K562 (cell line): ENCODE measurements around the gene AP1M2. TPM values are rescaled to one million over a fixed set of nuclear protein-coding genes. Genes with fewer than 3 reads are reported as not detected.
A peak's percentile ranks its signal among the peaks of the same experiment; 100 is the strongest.

Experiments
- GABPA ChIP-seq: fragments of 200-800 bp; sonication (Bioruptor generic); conservative IDR thresholded peaks from 2 replicates; pipeline ENCODE4 v1.6.1; 2016; ENCODE audit warnings: low read depth, missing genetic modification characterization, missing compliant biosample characterization
- GTF2F1 ChIP-seq: IDR thresholded peaks from 2 replicates; pipeline ENCODE4 v1.6.1; 2011; ENCODE audit warnings: low read depth, low read length, improper control_type of control experiment
- HNRNPLL ChIP-seq: fragments of 200-400 bp; formaldehyde crosslinking; IDR thresholded peaks from 2 replicates; pipeline ENCODE4 v1.6.1; 2017; ENCODE audit warnings: low read length, low read depth, mild to moderate bottlenecking; ENCODE audit not compliant: poor library complexity, severe bottlenecking
- MAZ ChIP-seq, 2 experiments: fragments of 450-650 bp in 1 of 2; sonication (generic) in 1 of 2; formaldehyde crosslinking; IDR thresholded peaks in 1 of 2; conservative IDR thresholded peaks in 1 of 2; 2 replicates each; pipeline versions ENCODE4 v1.4.0 to v1.5.0; 2020; ENCODE audit warnings: mild to moderate bottlenecking in 1 of 2, missing genetic modification reagents in 1 of 2
- MEF2D ChIP-seq: conservative IDR thresholded peaks from 2 replicates; pipeline ENCODE4 v1.6.1; 2016; ENCODE audit warnings: low read depth, missing genetic modification characterization, missing compliant biosample characterization
- NCOA1 ChIP-seq: fragments of 450-650 bp; IDR thresholded peaks from 2 replicates; pipeline ENCODE4 v1.6.1; 2016; ENCODE audit warnings: low read depth
- NEUROD1 ChIP-seq: fragments of 150-350 bp; IDR thresholded peaks from 2 replicates; pipeline ENCODE4 v1.6.1; 2014; ENCODE audit warnings: borderline replicate concordance, low read length, low read depth; ENCODE audit not compliant: partially characterized antibody
- NONO ChIP-seq, 2 experiments: fragments of 200-400 bp in 1 of 2; fragments of 450-650 bp in 1 of 2; formaldehyde crosslinking in 1 of 2; IDR thresholded peaks; 2 replicates each; pipeline ENCODE4 v1.6.1; 2017; ENCODE audit warnings: low read depth in 2 of 2, mild to moderate bottlenecking in 2 of 2, moderate library complexity in 2 of 2, low read length in 1 of 2
- POLR2G ChIP-seq: fragments of 200-400 bp; formaldehyde crosslinking; IDR thresholded peaks from 2 replicates; pipeline ENCODE4 v1.6.1; 2017; ENCODE audit warnings: low read depth, mild to moderate bottlenecking, antibody characterized with exemption, low read length, moderate library complexity
- RBM39 ChIP-seq: fragments of 200-400 bp; formaldehyde crosslinking; optimal IDR thresholded peaks from 2 replicates; pipeline ENCODE3; 2018; ENCODE audit warnings: low read depth, low read length
- RFX7 ChIP-seq: fragments of 250-450 bp; sonication (Bioruptor Pico); IDR thresholded peaks from 2 replicates; pipeline ENCODE4 v1.5.1; 2021; ENCODE audit warnings: mild to moderate bottlenecking
- TAL1 ChIP-seq: fragments of 450-650 bp; IDR thresholded peaks from 2 replicates; pipeline ENCODE4 v1.6.1; 2016; ENCODE audit warnings: mild to moderate bottlenecking
- TCF7 ChIP-seq: sonication (generic); IDR thresholded peaks from 2 replicates; pipeline ENCODE4 v1.6.1; 2016; ENCODE audit warnings: antibody characterized with exemption, borderline replicate concordance
- ZNF197 ChIP-seq: fragments of 200-800 bp; sonication (Bioruptor generic); IDR thresholded peaks from 2 replicates; pipeline ENCODE4 v1.6.1; 2016; ENCODE audit warnings: low read depth, missing genetic modification characterization, missing compliant biosample characterization
- ZNF589 ChIP-seq: fragments of 200-800 bp; sonication (Bioruptor generic); IDR thresholded peaks from 2 replicates; pipeline ENCODE4 v1.6.1; 2016; ENCODE audit warnings: low read depth, missing genetic modification characterization, missing compliant biosample characterization
- polyA plus RNA-seq, 8 experiments: library from polyadenylated mRNA; depleted of rRNA in 4 of 8; stranded (reverse) in 5 of 8; unstranded in 3 of 8; fragments of >200 nt; fragmentation: Nextera tagmentation in 2 of 8; fragmentation: Illumina TruSeq in 1 of 8; extraction: Ambion mirVana in 2 of 8; extraction: Trizol in 1 of 8; gene quantifications; 2 replicates each; pipeline versions ENCODE4 v1.2.1 to v1.2.3, GENCODE V29; 2011 to 2014; ENCODE audit warnings: inconsistent platforms in 1 of 8, missing spikeins in 1 of 8
- total RNA-seq, 7 experiments: library from RNA; depleted of rRNA in 6 of 7; stranded (reverse); fragments of >200 nt in 6 of 7; fragmentation: Illumina TruSeq in 2 of 7; extraction: Trizol in 2 of 7; gene quantifications; 2 replicates each; pipeline versions ENCODE4 v1.2.1 to v1.2.3, GENCODE V29; 2011 to 2021; ENCODE audit warnings: low replicate concordance in 1 of 7
- TF ChIP-seq, protein P1 (sequence below), 3 experiments: fragments of 200-800 bp in 1 of 3; fragments of 250-450 bp in 1 of 3; fragments of 450-650 bp in 1 of 3; sonication (Bioruptor Pico) in 1 of 3; sonication (Bioruptor generic) in 1 of 3; formaldehyde crosslinking in 1 of 3; IDR thresholded peaks; 2 replicates each; pipeline versions ENCODE4 v1.6.1 to v1.8.0; 2016 to 2022; ENCODE audit warnings: mild to moderate bottlenecking in 2 of 3, missing genetic modification characterization in 2 of 3, missing compliant biosample characterization in 1 of 3, moderate library complexity in 1 of 3
- TF ChIP-seq, protein P2 (sequence below): sonication (generic); formaldehyde crosslinking; IDR thresholded peaks from 2 replicates; pipeline ENCODE4 v1.8.0; 2022; ENCODE audit warnings: missing genetic modification reagents, mild to moderate bottlenecking, moderate library complexity, borderline replicate concordance
- TF ChIP-seq, protein P3 (sequence below), 2 experiments: fragments of 150-350 bp in 1 of 2; IDR thresholded peaks; 2 replicates each; pipeline ENCODE4 v1.6.1; 2012 to 2016; ENCODE audit warnings: low read depth in 2 of 2, low read length in 2 of 2, mild to moderate bottlenecking in 1 of 2, moderate library complexity in 1 of 2

The AP1M2 gene
- total and polyA plus RNA-seq, 9 of the 15 experiments (the other 6 are each of a cell fraction or from before 2014, with no cell fraction given): 0.33 to 1.4 (median 0.89) TPM; not detected in 1

DNA sequence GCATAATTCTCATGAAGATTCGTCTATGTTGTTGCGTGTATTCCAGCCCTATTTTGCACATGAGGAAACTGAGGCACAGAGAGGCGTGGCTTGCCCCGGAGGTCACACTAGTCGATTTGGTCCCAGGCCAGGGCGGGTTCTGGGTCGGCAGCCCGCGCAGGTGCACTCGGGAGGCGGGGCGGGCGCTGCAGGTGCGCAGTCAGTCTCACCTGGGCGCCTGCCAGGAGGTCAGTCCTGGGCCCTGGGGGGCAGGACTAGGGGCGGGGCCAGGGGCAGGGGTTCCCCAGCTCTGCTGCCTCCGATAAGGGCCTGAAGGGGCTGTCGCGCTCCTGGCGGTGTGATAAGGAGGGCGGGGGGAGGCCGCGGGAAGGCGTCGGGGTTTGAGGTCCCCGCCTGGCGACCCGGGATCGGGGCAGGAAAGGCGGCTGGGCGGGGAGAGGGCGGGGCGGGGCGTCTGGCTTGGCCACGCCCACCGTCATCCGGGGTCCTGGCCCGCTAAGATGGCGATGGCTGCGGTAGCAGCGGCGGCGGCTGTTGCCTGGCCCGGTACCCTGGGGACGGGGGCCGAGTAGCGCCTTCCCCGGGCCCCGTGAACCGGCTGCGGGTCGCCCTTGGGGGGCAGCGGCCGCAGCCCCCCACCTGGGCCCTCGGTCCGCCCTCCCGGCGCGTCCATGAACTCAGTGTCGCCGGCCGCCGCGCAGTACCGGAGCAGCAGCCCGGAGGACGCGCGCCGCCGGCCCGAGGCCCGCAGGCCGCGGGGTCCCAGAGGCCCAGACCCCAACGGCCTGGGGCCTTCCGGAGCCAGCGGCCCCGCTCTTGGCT is 43.5 kb downstream of the AP1M2 start, which contains the start of gene ATG4D (continued):
- TF ChIP-seq, protein P1, sequence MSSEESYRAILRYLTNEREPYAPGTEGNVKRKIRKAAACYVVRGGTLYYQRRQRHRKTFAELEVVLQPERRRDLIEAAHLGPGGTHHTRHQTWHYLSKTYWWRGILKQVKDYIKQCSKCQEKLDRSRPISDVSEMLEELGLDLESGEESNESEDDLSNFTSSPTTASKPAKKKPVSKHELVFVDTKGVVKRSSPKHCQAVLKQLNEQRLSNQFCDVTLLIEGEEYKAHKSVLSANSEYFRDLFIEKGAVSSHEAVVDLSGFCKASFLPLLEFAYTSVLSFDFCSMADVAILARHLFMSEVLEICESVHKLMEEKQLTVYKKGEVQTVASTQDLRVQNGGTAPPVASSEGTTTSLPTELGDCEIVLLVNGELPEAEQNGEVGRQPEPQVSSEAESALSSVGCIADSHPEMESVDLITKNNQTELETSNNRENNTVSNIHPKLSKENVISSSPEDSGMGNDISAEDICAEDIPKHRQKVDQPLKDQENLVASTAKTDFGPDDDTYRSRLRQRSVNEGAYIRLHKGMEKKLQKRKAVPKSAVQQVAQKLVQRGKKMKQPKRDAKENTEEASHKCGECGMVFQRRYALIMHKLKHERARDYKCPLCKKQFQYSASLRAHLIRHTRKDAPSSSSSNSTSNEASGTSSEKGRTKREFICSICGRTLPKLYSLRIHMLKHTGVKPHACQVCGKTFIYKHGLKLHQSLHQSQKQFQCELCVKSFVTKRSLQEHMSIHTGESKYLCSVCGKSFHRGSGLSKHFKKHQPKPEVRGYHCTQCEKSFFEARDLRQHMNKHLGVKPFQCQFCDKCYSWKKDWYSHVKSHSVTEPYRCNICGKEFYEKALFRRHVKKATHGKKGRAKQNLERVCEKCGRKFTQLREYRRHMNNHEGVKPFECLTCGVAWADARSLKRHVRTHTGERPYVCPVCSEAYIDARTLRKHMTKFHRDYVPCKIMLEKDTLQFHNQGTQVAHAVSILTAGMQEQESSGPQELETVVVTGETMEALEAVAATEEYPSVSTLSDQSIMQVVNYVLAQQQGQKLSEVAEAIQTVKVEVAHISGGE (CRISPR knock-in tag; IDR thresholded peaks at IDR 0.05): peak in 1 of 3 experiments; percentile 81; a peak in 2 of 6 replicates
- TF ChIP-seq TAL1 (peak; percentile 94), RBM39 (no peak), POLR2G (peak; percentile 90), ZNF589 (CRISPR knock-in tag) (no peak), MEF2D (tag) (no peak), ZNF197 (CRISPR knock-in tag) (peak; percentile 78; the same call in 1 of the 2 replicates), RFX7 (CRISPR knock-in tag) (no peak), TCF7 (no peak), GTF2F1 (no peak), NCOA1 (peak; percentile 56; the same call in 1 of the 2 replicates), NONO (IDR thresholded peaks at IDR 0.05; ENCODE audit: low read depth in 2 of 2, low read length in 1 of 2) (peak; percentile 37 to 77), MAZ (CRISPR knock-in tag; conservative IDR thresholded peaks at IDR 0.05 in 1 of 2, IDR thresholded peaks at IDR 0.05 in 1 of 2) (peak; percentile 91 to 94), NEUROD1 (peak; percentile 25), GABPA (peak; percentile 34; the same call in 1 of the 2 replicates), HNRNPLL (no peak)
- TF ChIP-seq, protein P2, sequence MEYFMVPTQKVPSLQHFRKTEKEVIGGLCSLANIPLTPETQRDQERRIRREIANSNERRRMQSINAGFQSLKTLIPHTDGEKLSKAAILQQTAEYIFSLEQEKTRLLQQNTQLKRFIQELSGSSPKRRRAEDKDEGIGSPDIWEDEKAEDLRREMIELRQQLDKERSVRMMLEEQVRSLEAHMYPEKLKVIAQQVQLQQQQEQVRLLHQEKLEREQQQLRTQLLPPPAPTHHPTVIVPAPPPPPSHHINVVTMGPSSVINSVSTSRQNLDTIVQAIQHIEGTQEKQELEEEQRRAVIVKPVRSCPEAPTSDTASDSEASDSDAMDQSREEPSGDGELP: peak; percentile 87
- TF ChIP-seq, protein P3, sequence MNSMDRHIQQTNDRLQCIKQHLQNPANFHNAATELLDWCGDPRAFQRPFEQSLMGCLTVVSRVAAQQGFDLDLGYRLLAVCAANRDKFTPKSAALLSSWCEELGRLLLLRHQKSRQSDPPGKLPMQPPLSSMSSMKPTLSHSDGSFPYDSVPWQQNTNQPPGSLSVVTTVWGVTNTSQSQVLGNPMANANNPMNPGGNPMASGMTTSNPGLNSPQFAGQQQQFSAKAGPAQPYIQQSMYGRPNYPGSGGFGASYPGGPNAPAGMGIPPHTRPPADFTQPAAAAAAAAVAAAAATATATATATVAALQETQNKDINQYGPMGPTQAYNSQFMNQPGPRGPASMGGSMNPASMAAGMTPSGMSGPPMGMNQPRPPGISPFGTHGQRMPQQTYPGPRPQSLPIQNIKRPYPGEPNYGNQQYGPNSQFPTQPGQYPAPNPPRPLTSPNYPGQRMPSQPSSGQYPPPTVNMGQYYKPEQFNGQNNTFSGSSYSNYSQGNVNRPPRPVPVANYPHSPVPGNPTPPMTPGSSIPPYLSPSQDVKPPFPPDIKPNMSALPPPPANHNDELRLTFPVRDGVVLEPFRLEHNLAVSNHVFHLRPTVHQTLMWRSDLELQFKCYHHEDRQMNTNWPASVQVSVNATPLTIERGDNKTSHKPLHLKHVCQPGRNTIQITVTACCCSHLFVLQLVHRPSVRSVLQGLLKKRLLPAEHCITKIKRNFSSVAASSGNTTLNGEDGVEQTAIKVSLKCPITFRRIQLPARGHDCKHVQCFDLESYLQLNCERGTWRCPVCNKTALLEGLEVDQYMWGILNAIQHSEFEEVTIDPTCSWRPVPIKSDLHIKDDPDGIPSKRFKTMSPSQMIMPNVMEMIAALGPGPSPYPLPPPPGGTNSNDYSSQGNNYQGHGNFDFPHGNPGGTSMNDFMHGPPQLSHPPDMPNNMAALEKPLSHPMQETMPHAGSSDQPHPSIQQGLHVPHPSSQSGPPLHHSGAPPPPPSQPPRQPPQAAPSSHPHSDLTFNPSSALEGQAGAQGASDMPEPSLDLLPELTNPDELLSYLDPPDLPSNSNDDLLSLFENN (IDR thresholded peaks at IDR 0.05; ENCODE audit: low read depth in 2 of 2, low read length in 2 of 2): peak in 1 of 2 experiments; percentile 83; a peak in 2 of 4 replicates
